ENCODE results near the gene TRIM54.

- TF ChIP-seq CTCF (IDR thresholded peaks at IDR 0.05) (no peak), ZFX (IDR thresholded peaks at IDR 0.05; ENCODE audit: borderline replicate concordance) (no peak)
These were observed 2.8 kb downstream of the TRIM54 start for GRCh38 chr2:27284996-27285395.

Measured in 22Rv1 (cell line).